Stimulated activated CD4-positive, alpha-beta T cell treated with anti-CD3 and anti-CD28 coated beads, Interleukin-12 subunit alpha, Interleukin-12 subunit beta, amount 100 ng/mL, for 4 hours (primary cell): ENCODE measurements around the gene HCK.
"Not testable (repeated sequence)": the region's sequence is repeated elsewhere in the genome, so short reads cannot be mapped to it uniquely, and the experiment has no call there.

ENCODE experiments used
- DNase-seq: peaks from one replicate; pipeline ENCODE4 v3.0.0-alpha.2; 2020

HCK gene

DNA sequence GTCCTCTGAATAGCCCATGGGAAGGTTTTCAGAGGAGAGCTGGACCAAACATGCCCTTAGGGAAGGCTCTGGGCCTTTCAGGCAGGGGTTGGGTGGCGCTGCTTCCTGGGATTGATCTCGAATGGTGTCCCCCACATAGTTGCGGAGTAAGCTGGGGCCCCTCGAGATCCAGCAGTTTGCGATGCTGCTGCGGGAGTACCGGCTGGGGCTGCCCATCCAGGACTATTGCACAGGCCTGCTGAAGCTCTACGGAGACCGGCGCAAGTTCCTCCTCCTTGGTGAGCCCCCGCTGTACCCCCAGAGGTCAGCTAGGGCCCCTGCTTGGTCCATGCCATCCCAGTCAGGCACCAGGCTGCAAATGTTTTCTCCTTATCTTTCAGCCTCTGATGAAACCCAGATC, 22.5 kb upstream of the HCK start:
- no peak for DNase-seq

DNA sequence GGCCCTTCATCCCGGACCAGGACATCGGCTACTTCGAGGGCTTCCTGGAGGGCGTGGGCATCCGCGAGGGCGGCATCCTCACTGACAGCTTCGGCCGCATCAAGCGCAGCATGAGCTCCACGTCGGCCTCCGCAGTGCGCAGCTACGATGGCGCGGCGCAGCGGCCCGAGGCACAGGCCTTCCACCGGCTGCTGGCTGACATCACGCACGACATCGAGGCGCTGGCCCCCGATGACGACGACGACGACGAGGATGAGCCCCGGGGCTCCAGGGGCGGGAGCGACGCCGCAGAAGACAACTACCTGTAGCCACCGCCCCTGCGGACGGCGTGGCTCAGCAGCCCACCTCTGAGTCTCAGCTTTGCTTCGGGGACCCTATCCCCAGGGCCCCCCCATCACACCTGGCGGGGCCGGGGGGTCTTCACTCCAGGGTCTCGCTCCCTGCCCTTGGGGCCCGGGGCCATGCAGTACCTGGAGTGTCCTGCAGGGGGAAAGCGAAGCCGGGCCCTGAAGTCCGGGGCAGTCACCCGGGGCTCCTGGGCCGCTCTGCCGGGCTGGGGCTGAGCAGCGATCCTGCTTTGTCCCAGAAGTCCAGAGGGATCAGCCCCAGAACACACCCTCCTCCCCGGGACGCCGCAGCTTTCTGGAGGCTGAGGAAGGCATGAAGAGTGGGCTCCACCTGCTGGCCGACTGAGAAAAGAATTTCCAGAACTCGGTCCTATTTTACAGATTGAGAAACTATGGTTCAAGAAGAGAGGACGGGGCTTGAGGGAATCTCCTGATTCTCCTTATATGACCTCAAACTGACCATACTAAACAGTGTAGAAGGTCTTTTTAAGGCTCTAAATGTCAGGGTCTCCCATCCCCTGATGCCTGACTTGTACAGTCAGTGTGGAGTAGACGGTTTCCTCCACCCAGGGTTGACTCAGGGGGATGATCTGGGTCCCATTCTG, 20.8 kb upstream of the HCK start:
- DNase-seq = peak; percentile 58

- DNase-seq = no peak
Measured at GRCh38 chr20:32033316-32033715, 18.7 kb upstream of the HCK start.

DNA sequence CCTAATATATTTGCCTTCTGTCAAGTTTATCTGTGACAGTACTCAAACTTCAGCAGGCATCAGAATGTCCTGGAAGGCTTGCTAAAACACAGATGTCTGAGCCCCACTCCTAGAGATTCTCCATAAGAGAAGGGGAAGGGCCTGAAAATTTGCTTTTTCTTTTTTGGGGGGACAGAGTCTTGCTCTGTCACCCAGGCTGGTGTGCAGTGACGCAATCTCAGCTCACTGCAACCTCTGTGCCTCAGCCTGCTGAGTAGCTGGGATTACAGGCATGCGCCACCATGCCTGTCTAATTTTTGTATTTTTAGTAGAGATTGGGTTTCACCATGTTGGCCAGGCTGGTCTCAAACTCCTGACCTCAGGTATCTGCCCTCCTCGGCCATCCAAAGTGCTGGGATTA, 18.3 kb upstream of the HCK start:
- DNase-seq = not testable (repeated sequence)

GRCh38 chr20:32034581-32035425, 17.2 kb upstream of the HCK start:
- DNase-seq = no peak

- no peak for DNase-seq
Measured at GRCh38 chr20:32035426-32035779, 16.6 kb upstream of the HCK start.

- DNase-seq = no peak
Measured at GRCh38 chr20:32036252-32036651, 15.8 kb upstream of the HCK start.

GRCh38 chr20:32036716-32037485, 15.1 kb upstream of the HCK start:
- DNase-seq = no peak

DNA sequence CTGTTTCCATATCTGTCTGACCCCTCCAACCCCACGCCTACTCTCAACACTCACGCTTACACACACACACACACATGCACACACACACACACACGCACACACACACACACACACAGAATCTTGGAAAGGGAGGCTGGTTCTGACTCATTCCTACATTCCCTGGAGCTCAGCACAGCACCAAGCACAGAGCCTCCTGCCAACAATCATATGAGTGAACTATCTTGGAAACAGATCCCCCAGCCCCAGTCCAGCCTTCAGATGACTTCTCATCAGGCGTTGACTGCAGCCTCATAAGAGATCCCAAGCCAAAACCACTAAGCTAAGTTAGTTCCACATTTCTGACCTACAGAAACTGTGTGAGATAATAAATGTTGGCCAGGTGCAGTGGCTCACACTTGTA, 14.1 kb upstream of the HCK start:
- no peak for DNase-seq

DNA sequence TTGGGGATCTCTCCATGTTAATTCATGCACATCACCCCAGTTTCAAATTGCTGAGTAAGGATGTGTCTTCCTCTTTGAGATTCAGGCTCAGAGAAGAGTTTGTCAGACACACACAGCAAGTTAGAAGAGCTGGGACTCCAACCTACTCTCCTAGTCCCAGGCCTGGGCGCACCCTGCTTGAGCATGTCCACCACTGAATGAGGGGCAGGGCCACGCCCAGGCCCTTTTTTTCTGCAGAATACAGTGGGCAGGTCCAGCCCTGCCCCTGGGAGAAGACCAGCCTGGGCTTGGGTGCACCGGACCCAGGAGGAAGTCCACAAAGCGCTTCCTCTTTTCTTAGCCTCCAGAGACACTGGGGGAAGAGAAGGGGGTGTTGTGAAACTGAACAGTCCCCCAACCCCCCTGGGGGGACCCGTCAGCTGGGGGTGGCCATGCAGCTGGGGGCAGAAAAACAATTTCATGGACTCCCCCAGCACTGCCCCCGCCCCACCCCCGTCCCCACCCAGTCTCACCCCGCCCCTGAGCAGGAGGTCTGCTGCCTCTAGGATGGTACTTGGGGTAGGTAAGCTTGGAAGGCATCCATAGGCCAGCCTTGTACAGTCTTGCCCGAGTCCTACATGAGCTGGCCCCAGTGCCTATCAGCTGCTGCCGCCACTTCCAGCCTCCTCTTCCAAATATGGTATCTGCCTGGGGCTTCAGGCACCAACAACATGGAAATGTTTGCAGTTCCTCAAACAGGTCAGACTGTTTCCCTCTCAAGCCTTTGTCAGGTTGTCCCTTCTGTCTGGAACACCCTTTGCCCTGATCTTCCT, 11.7 kb upstream of the HCK start:
- no peak for DNase-seq

DNA sequence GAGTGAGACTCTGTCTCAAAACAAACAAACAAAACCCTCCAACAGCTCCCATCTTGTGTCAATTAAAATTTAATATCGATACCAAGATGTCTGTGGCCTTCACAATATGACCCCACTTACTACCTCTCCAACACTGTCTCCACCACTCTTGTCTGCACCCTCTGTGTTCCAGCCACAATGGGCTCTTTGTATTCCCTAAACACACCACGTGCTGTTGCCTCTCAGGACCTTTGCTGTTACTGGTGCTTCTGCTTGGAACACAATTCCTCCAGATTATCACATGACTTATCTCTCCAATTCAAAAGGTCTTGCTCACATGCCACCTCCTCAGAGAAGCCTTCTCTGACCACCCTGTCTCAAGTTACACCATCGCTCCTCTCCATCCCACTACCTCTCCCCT, 6.0 kb upstream of the HCK start:
- DNase-seq = no peak

- no peak for DNase-seq
Measured at GRCh38 chr20:32050324-32050841, 1.7 kb upstream of the HCK start.

DNA sequence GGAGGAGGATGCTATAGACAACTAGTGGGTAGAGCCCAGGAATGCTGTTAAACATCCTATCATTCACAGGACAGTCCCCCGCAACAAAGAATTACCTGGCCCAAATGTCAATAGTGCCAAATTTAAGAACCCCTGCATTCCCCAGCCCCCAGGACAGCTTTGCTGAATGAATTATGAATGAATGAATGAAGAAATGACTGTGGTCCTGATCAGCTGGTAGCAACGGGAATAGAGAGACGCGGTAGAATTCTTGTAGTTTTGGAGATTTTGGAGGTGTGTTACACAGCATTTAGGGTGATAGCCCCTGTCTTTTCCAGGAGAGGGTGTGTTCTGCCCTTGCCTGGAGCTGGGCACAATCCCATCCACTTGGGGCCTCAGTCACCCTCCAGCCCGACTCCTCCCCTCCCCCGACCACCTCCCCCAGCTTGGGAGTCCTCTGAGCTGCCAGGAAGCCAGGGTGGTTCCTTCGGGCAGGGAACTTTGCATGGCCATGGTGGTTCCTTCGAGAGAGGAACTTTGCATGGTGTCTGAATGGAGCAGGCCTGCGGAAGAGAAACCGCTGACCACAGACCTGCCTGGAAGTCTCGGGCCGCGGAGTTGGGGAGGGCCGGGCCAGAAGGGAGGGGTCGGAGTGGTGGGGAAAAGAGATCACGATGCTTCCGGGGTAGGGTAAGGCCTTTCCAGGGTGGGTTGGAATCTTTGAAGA, 1.0 kb upstream of the HCK start:
- DNase-seq = no peak

GRCh38 chr20:32051720-32052089, 337 bp upstream of the HCK start:
- DNase-seq = no peak

DNA sequence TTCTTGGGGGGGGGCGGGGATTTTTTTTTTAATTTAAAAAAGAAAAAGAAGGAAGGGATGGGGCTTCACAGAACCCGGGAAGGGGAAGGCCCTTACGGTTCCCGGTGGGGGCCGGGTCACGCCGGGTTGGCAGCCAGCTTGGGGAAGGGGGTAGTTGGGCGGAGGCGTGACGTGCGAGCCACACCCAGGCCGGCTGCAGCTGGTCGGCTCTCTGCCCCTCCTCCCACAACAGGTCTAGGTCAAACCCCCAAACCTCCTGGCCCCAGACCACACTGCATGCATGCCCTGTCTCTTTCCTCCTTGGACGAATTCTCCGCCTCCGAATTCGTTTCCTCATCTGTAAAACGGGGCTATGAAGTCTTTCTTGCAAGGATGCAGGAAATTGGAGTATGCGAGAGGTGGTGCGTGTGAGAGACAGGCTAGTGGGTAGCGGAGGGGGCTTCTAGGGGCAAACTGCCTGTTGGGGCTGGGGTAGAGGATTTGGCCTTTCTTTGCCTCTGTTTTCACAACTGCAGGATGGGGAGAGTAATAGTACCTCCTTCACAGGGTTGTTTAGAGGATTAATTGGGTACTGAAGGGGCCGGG, 828 bp downstream of the HCK start:
- no peak for DNase-seq

DNA sequence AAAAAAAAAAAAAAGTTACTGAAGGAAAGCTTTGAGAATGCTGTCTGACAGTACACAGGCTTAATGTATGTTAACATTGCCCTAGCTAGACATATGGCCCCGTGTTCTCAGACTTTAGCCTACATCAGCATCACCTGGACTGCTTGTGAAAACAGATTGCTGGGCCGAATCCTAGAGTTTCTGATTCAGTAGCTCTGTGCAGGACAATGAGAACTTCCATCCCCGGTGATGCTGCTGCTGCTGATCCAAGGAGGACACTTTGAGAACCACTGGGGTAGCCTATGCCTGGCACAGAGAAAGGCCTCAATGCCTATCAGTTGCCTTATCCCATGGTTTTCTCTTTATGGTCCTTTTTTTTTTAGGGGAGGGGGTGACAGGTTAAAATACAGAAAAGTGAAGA, 1.6 kb downstream of the HCK start:
- DNase-seq = no peak

- no peak for DNase-seq
Measured at GRCh38 chr20:32056708-32057483, 4.9 kb downstream of the HCK start.

DNA sequence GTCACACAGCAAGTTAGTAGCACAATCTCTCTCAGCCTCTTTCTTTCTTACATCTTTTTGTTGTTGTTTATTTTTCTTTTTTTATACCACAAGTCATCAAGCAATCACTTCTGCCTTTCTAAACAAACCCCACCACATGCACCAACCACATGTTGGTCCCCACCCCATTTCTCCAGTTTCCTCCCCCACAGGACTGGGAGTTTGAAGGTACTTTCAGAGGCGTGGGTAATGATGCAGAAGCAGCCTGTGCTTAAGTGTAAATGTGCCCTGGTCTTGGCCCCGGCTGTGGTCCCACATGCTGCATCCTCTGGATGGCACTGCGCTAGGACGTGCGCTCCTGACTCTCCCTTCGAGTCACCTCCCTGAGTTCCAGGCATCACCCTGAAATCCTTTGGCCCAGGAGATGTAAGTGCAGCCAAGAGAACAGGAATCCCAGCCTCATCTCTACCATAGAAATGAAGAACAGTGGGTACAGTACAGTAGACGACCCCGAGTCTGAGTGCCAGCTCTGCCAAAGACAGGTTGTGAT, 5.7 kb downstream of the HCK start:
- DNase-seq = no peak

DNA sequence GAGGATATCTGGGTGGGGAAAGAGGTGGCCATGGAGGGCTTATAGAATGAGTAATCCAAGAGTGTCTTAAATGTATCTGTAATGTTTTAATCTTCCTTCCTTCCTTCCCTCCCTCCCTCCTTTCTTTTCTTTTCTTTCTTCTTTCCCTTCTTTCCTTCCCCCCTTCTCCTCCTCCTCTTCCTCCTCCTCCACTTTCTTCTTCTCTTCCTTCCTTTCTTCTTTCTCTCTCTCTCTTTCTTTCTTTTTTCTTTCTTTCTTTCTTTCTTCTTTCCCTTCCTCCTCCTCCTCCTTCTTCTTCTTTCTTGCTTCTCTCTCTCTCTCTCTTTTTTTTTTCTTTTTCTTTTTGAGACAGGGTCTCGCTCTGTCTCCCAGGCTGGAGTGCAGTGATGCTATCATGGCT, 7.1 kb downstream of the HCK start:
- no peak for DNase-seq

DNA sequence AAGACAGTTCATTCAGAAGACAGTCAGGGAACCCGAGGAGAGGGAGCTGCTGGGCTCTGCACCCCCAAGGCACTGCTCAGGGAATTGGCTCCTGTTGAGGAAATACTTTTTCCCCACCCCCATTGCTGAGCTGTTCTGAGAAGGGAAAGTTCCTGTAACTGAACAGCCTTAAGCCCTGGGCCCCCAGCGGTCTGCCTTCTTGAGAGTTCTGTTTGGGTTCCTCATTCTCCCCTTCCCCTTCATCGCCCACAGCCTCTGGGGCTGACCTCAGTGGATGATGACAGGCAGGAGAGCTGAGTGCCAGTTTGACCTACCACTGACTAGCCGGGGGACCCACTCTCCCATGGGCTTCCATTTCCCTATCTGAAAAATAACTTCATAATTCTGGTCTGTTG, 10.7 kb downstream of the HCK start:
- no peak for DNase-seq
